HEK293 (cell line): Measurements from ENCODE around the gene MAFF.

Source experiments
- CTCF ChIA-PET: fragments of 350-600 bp; formaldehyde crosslinking; extraction: SDS; loops from one replicate; lab custom pipeline; 2021; ENCODE audit warnings: antibody characterized with exemption; lab: Yijun Ruan, JAX
- POLR2A ChIA-PET: fragments of 300-600 bp; formaldehyde crosslinking; extraction: SDS; loops from one replicate; lab custom pipeline; 2020; ENCODE audit warnings: antibody characterized with exemption, inconsistent platforms; lab: Yijun Ruan, JAX
- H3K27ac ChIP-seq: fragments of 200-500 bp; sonication (Bioruptor generic); 2 replicates; pipeline ENCODE4 v1.5.1; 2014; ENCODE audit warnings: low read depth, low read length, control low read depth, inconsistent platforms; ENCODE audit errors: extremely low read depth
- H3K36me3 ChIP-seq, 2 experiments: fragments of 200-500 bp in 1 of 2; sonication (Bioruptor generic) in 1 of 2; 1 replicate in 1 of 2; 2 replicates in 1 of 2; pipeline ENCODE4 v1.5.1; 2014 to 2017; ENCODE audit warnings: inconsistent platforms in 2 of 2, low read length in 2 of 2; ENCODE audit not compliant: control insufficient read depth in 2 of 2, insufficient read depth in 1 of 2
- H3K4me1 ChIP-seq: fragments of 200-500 bp; sonication (Bioruptor generic); 2 replicates; pipeline ENCODE4 v1.5.1; 2014; ENCODE audit warnings: mild to moderate bottlenecking, low read length, inconsistent platforms; ENCODE audit not compliant: control insufficient read depth, insufficient read depth
- H3K4me3 ChIP-seq: 2 replicates; pipeline ENCODE4 v1.5.1; 2011; ENCODE audit warnings: low read depth, mild to moderate bottlenecking, control low read depth, low read length, moderate library complexity
- H3K9me3 ChIP-seq: fragments of 200-500 bp; sonication (Bioruptor generic); 2 replicates; pipeline ENCODE4 v1.5.1; 2014; ENCODE audit warnings: low read depth, low read length, inconsistent platforms; ENCODE audit not compliant: control insufficient read depth, insufficient read depth
- KLF9 ChIP-seq: fragments of 450-650 bp; formaldehyde crosslinking; IDR thresholded peaks from 2 replicates; pipeline ENCODE4 v1.5.1; 2016; ENCODE audit warnings: missing biosample characterization, missing genetic modification characterization, low read depth
- SP2 ChIP-seq: fragments of 450-650 bp; formaldehyde crosslinking; IDR thresholded peaks from 2 replicates; pipeline ENCODE4 v1.5.1; 2016; ENCODE audit warnings: missing biosample characterization, missing genetic modification characterization
- ZNF140 ChIP-seq: fragments of 450-650 bp; formaldehyde crosslinking; IDR thresholded peaks from 2 replicates; pipeline ENCODE4 v1.5.1; 2016; ENCODE audit warnings: missing biosample characterization, missing genetic modification characterization
- ZNF174 ChIP-seq: fragments of 450-650 bp; formaldehyde crosslinking; IDR thresholded peaks from 2 replicates; pipeline ENCODE4 v1.5.0; 2017; ENCODE audit warnings: missing biosample characterization, mild to moderate bottlenecking, missing genetic modification characterization
- ZNF184 ChIP-seq: fragments of 450-650 bp; IDR thresholded peaks from 2 replicates; pipeline ENCODE4 v1.5.1; 2018; ENCODE audit warnings: missing biosample characterization, mild to moderate bottlenecking, missing genetic modification characterization
- ZNF433 ChIP-seq: fragments of 450-650 bp; formaldehyde crosslinking; IDR thresholded peaks from 2 replicates; pipeline ENCODE4 v1.5.1; 2016; ENCODE audit warnings: missing biosample characterization, missing genetic modification characterization, low read depth
- ZNF473 ChIP-seq: fragments of 450-650 bp; formaldehyde crosslinking; IDR thresholded peaks from 2 replicates; pipeline ENCODE4 v1.5.1; 2017; ENCODE audit warnings: missing biosample characterization, missing genetic modification characterization
- ZNF48 ChIP-seq: fragments of 450-650 bp; formaldehyde crosslinking; IDR thresholded peaks from 2 replicates; pipeline ENCODE4 v1.5.1; 2016; ENCODE audit warnings: missing biosample characterization, missing genetic modification characterization
- ZNF501 ChIP-seq: fragments of 450-650 bp; formaldehyde crosslinking; IDR thresholded peaks from 2 replicates; pipeline ENCODE4 v1.5.1; 2016; ENCODE audit warnings: missing biosample characterization, missing genetic modification characterization
- ZNF626 ChIP-seq: fragments of 450-650 bp; sonication (Bioruptor Pico); formaldehyde crosslinking; IDR thresholded peaks from 2 replicates; pipeline ENCODE4 v1.5.1; 2018; ENCODE audit warnings: missing biosample characterization, missing genetic modification characterization, inconsistent platforms
- TF ChIP-seq, protein P1 (sequence below): fragments of 450-650 bp; formaldehyde crosslinking; IDR thresholded peaks from 2 replicates; pipeline ENCODE4 v1.5.1; 2016; ENCODE audit warnings: missing biosample characterization, missing genetic modification characterization
- TF ChIP-seq, protein P2 (sequence below): fragments of 450-650 bp; formaldehyde crosslinking; IDR thresholded peaks from 2 replicates; pipeline ENCODE4 v1.5.1; 2016; ENCODE audit warnings: missing biosample characterization, missing genetic modification characterization
- TF ChIP-seq, protein P3 (sequence below): fragments of 450-650 bp; formaldehyde crosslinking; IDR thresholded peaks from 2 replicates; pipeline ENCODE4 v1.5.1; 2017; ENCODE audit warnings: missing biosample characterization, missing genetic modification characterization
- TF ChIP-seq, protein P4 (sequence below): fragments of 450-650 bp; formaldehyde crosslinking; conservative IDR thresholded peaks from 2 replicates; pipeline ENCODE4 v1.5.1; 2016; ENCODE audit warnings: low read depth, missing biosample characterization, missing genetic modification characterization
- TF ChIP-seq, protein P5 (sequence below): fragments of 450-650 bp; formaldehyde crosslinking; IDR thresholded peaks from 2 replicates; pipeline ENCODE4 v1.5.1; 2017; ENCODE audit warnings: missing biosample characterization, missing genetic modification characterization

MAFF gene

DNA sequence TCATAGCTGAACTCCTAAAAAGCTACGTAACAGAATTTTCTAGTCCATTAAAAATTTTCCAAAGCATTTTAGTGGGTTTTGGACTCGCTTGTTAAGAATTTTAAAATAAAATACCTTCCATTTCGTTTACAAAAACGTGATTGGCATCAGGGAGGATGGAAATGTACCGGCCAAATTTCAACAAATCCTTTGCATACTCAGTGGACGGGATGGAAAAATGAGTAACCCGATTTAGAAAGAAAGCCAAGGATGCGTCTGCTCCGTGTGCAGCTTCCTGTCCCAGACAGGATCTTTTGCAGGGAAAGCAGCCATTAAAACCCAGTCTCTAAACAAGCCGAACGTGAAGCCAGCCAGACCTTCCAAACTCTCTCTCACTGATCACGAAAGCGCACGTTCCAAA lies 55.4 kb downstream of the MAFF start:
- H3K4me1 ChIP-seq = peaks cover 11% of the 10 kb centered on the region
- TF ChIP-seq ZNF184 (no peak), ZNF626 (no peak), ZNF473 (tag by site-specific recombination) (no peak), ZNF174 (tag by site-specific recombination) (no peak), ZNF140 (tag by site-specific recombination) (no peak), ZNF433 (no peak), KLF9 (no peak), SP2 (tag by site-specific recombination) (no peak), ZNF501 (tag by site-specific recombination) (no peak), ZNF48 (tag by site-specific recombination) (no peak)
- TF ChIP-seq, protein P1, sequence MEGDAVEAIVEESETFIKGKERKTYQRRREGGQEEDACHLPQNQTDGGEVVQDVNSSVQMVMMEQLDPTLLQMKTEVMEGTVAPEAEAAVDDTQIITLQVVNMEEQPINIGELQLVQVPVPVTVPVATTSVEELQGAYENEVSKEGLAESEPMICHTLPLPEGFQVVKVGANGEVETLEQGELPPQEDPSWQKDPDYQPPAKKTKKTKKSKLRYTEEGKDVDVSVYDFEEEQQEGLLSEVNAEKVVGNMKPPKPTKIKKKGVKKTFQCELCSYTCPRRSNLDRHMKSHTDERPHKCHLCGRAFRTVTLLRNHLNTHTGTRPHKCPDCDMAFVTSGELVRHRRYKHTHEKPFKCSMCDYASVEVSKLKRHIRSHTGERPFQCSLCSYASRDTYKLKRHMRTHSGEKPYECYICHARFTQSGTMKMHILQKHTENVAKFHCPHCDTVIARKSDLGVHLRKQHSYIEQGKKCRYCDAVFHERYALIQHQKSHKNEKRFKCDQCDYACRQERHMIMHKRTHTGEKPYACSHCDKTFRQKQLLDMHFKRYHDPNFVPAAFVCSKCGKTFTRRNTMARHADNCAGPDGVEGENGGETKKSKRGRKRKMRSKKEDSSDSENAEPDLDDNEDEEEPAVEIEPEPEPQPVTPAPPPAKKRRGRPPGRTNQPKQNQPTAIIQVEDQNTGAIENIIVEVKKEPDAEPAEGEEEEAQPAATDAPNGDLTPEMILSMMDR (tag by site-specific recombination) = no peak
- TF ChIP-seq, protein P2, sequence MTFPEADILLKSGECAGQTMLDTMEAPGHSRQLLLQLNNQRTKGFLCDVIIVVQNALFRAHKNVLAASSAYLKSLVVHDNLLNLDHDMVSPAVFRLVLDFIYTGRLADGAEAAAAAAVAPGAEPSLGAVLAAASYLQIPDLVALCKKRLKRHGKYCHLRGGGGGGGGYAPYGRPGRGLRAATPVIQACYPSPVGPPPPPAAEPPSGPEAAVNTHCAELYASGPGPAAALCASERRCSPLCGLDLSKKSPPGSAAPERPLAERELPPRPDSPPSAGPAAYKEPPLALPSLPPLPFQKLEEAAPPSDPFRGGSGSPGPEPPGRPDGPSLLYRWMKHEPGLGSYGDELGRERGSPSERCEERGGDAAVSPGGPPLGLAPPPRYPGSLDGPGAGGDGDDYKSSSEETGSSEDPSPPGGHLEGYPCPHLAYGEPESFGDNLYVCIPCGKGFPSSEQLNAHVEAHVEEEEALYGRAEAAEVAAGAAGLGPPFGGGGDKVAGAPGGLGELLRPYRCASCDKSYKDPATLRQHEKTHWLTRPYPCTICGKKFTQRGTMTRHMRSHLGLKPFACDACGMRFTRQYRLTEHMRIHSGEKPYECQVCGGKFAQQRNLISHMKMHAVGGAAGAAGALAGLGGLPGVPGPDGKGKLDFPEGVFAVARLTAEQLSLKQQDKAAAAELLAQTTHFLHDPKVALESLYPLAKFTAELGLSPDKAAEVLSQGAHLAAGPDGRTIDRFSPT (tag by site-specific recombination) = no peak
- TF ChIP-seq, protein P3, sequence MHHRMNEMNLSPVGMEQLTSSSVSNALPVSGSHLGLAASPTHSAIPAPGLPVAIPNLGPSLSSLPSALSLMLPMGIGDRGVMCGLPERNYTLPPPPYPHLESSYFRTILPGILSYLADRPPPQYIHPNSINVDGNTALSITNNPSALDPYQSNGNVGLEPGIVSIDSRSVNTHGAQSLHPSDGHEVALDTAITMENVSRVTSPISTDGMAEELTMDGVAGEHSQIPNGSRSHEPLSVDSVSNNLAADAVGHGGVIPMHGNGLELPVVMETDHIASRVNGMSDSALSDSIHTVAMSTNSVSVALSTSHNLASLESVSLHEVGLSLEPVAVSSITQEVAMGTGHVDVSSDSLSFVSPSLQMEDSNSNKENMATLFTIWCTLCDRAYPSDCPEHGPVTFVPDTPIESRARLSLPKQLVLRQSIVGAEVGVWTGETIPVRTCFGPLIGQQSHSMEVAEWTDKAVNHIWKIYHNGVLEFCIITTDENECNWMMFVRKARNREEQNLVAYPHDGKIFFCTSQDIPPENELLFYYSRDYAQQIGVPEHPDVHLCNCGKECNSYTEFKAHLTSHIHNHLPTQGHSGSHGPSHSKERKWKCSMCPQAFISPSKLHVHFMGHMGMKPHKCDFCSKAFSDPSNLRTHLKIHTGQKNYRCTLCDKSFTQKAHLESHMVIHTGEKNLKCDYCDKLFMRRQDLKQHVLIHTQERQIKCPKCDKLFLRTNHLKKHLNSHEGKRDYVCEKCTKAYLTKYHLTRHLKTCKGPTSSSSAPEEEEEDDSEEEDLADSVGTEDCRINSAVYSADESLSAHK (tag by site-specific recombination) = no peak
- TF ChIP-seq, protein P4, sequence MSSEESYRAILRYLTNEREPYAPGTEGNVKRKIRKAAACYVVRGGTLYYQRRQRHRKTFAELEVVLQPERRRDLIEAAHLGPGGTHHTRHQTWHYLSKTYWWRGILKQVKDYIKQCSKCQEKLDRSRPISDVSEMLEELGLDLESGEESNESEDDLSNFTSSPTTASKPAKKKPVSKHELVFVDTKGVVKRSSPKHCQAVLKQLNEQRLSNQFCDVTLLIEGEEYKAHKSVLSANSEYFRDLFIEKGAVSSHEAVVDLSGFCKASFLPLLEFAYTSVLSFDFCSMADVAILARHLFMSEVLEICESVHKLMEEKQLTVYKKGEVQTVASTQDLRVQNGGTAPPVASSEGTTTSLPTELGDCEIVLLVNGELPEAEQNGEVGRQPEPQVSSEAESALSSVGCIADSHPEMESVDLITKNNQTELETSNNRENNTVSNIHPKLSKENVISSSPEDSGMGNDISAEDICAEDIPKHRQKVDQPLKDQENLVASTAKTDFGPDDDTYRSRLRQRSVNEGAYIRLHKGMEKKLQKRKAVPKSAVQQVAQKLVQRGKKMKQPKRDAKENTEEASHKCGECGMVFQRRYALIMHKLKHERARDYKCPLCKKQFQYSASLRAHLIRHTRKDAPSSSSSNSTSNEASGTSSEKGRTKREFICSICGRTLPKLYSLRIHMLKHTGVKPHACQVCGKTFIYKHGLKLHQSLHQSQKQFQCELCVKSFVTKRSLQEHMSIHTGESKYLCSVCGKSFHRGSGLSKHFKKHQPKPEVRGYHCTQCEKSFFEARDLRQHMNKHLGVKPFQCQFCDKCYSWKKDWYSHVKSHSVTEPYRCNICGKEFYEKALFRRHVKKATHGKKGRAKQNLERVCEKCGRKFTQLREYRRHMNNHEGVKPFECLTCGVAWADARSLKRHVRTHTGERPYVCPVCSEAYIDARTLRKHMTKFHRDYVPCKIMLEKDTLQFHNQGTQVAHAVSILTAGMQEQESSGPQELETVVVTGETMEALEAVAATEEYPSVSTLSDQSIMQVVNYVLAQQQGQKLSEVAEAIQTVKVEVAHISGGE = no peak
- TF ChIP-seq, protein P5, sequence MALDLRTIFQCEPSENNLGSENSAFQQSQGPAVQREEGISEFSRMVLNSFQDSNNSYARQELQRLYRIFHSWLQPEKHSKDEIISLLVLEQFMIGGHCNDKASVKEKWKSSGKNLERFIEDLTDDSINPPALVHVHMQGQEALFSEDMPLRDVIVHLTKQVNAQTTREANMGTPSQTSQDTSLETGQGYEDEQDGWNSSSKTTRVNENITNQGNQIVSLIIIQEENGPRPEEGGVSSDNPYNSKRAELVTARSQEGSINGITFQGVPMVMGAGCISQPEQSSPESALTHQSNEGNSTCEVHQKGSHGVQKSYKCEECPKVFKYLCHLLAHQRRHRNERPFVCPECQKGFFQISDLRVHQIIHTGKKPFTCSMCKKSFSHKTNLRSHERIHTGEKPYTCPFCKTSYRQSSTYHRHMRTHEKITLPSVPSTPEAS (tag by site-specific recombination) = no peak
- CTCF ChIA-PET = interaction anchor here (0.6 to 1.9 kb wide), 6 partner anchors 27 to 246 kb away, joined by 3 to 8 read pairs (median 4); no protein-coding TSS in a partner anchor
- H3K9me3 ChIP-seq = no peaks in the 10 kb centered on the region
- H3K4me3 ChIP-seq = no peak overlapping the region
- POLR2A ChIA-PET = no interaction called here
- no peak overlapping the region for H3K27ac ChIP-seq
- no peaks in the 10 kb centered on the region; a peak in 1 of 3 replicates for H3K36me3 ChIP-seq
